Thyroid gland (tissue), 4 donors: ENCODE data around the gene PITX3.

Experiments used
- POLR2A ChIP-seq, 2 donors: fragments of 450-650 bp; IDR thresholded peaks; one replicate each; pipeline ENCODE4 v1.6.1; 2017; ENCODE audit warnings: antibody characterized with exemption in 2 of 2, mild to moderate bottlenecking in 2 of 2, moderate library complexity in 1 of 2
- TF ChIP-seq, protein P1 (sequence below), 6 experiments: fragments of 200-600 bp in 3 of 6; fragments of 450-650 bp in 3 of 6; sonication (generic) in 3 of 6; IDR thresholded peaks; one replicate each; pipeline ENCODE4 v1.5.1; 2016 to 2019; ENCODE audit warnings: antibody characterized with exemption in 6 of 6, mild to moderate bottlenecking in 2 of 6, inconsistent platforms in 1 of 6, moderate library complexity in 1 of 6

DNA sequence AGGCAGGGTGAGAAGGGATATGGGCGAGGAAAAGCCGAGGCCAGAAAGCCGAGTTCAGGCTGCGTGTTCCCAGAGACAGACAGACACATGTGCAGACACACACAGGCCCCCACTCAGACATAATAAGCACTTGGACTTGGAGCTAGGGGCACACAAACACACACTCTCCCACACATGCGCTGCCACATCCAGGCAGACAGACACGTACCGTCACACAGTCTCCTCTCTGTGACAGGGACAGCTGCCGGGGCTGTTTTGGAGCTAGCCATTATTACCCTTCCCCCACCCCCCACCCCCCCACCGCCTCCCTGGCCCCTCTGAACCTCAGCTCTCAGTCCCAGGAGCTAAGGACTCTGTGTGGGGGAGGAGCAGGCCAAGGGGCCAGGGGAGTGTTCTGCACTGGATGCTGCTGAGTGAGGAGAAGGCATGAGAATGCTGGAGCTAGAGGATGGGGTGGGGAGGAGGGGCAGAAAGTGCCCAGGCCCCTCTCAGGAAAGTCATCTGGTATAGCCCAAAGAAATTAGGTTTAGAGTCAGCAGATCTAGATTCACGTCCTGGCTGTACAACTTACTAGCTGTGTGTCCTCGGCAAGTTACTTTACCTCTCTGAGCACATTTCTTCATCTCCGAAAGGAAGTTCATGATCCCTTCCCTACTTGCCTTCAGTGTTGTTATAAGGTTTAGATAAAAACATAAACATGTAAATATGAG, 6.3 kb downstream of the PITX3 start:
- TF ChIP-seq, protein P1, sequence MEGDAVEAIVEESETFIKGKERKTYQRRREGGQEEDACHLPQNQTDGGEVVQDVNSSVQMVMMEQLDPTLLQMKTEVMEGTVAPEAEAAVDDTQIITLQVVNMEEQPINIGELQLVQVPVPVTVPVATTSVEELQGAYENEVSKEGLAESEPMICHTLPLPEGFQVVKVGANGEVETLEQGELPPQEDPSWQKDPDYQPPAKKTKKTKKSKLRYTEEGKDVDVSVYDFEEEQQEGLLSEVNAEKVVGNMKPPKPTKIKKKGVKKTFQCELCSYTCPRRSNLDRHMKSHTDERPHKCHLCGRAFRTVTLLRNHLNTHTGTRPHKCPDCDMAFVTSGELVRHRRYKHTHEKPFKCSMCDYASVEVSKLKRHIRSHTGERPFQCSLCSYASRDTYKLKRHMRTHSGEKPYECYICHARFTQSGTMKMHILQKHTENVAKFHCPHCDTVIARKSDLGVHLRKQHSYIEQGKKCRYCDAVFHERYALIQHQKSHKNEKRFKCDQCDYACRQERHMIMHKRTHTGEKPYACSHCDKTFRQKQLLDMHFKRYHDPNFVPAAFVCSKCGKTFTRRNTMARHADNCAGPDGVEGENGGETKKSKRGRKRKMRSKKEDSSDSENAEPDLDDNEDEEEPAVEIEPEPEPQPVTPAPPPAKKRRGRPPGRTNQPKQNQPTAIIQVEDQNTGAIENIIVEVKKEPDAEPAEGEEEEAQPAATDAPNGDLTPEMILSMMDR (IDR thresholded peaks at IDR 0.05), result no peak
- no peak for TF ChIP-seq POLR2A (IDR thresholded peaks at IDR 0.05)
